HG03378 (cell line): Measurements from ENCODE around the gene METTL2A.
"Not testable (repeated sequence)": the region's sequence is repeated elsewhere in the genome, so short reads cannot be mapped to it uniquely, and the experiment has no call there.

Source experiments
- ATAC-seq: cut with Tn5 transposase; IDR thresholded peaks from one replicate; pipeline ENCODE4 v1.9.1; 2021; ENCODE audit warnings: mild to moderate bottlenecking, moderate library complexity; ENCODE audit not compliant: unreplicated experiment

Gene METTL2A

GRCh38 chr17:62423647-62424461 lies at the start of gene METTL2A:
TSS of gene METTL2A (plus strand) at chr17:62423897. CDS start at chr17:62423903, 6 bp downstream.
- ATAC-seq, result peak; percentile 90

- no peak for ATAC-seq
Measured at GRCh38 chr17:62380253-62380652, 43.4 kb upstream of the METTL2A start, which contains the start of gene EFCAB3. TSS of gene EFCAB3 (plus strand) at chr17:62380553. CDS start at chr17:62382980, 2,427 bp downstream.

GRCh38 chr17:62381561-62381960 lies 42.1 kb upstream of the METTL2A start:
- no peak for ATAC-seq

GRCh38 chr17:62388856-62389255 lies 34.8 kb upstream of the METTL2A start:
- no peak for ATAC-seq

- ATAC-seq, result no peak
Measured at GRCh38 chr17:62392908-62393307, 30.8 kb upstream of the METTL2A start.

GRCh38 chr17:62398891-62399290 lies 24.8 kb upstream of the METTL2A start:
- ATAC-seq, result no peak

GRCh38 chr17:62405451-62405850 lies 18.2 kb upstream of the METTL2A start:
- ATAC-seq, result no peak

GRCh38 chr17:62413090-62413489 lies 10.6 kb upstream of the METTL2A start:
- ATAC-seq, result not testable (repeated sequence)

- not testable (repeated sequence) for ATAC-seq
Measured at GRCh38 chr17:62426214-62426613, 2.5 kb downstream of the METTL2A start.

- ATAC-seq, result not testable (repeated sequence)
Measured at GRCh38 chr17:62435251-62435650, 11.6 kb downstream of the METTL2A start.

GRCh38 chr17:62441181-62441580 lies 17.5 kb downstream of the METTL2A start:
- ATAC-seq, result not testable (repeated sequence)

GRCh38 chr17:62444063-62444462 lies 20.4 kb downstream of the METTL2A start:
- no peak for ATAC-seq

- not testable (repeated sequence) for ATAC-seq
Measured at GRCh38 chr17:62445791-62446190, 22.1 kb downstream of the METTL2A start.

- ATAC-seq, result not testable (repeated sequence)
Measured at GRCh38 chr17:62452195-62452594, 28.5 kb downstream of the METTL2A start.

GRCh38 chr17:62453041-62453440 lies 29.3 kb downstream of the METTL2A start:
- ATAC-seq, result not testable (repeated sequence)

GRCh38 chr17:62453656-62454055 lies 30.0 kb downstream of the METTL2A start:
- peak; percentile 27 for ATAC-seq

- peak; percentile 52 for ATAC-seq
Measured at GRCh38 chr17:62454111-62454510, 30.4 kb downstream of the METTL2A start.

GRCh38 chr17:62456016-62456415 lies 32.3 kb downstream of the METTL2A start:
- ATAC-seq, result no peak

GRCh38 chr17:62458483-62458882 lies 34.8 kb downstream of the METTL2A start:
- not testable (repeated sequence) for ATAC-seq

- ATAC-seq, result not testable (repeated sequence)
Measured at GRCh38 chr17:62464422-62464821, 40.7 kb downstream of the METTL2A start.

- not testable (repeated sequence) for ATAC-seq
Measured at GRCh38 chr17:62465271-62465670, 41.6 kb downstream of the METTL2A start.

GRCh38 chr17:62470666-62471379 lies 47.1 kb downstream of the METTL2A start:
- ATAC-seq, result not testable (repeated sequence)
